BLaER1 treated with 17β-estradiol and CSF1 and Interleukin-3, amounts not matched to agents 10 nM and 100 nM (cell line): ENCODE results near the gene HDAC3.

Experiments used
- H3K27ac ChIP-seq, 11 experiments: shearing (Covaris generic); formaldehyde crosslinking; 2 replicates each; pipeline ENCODE4 v1.8.1; 2022
- H3K27me3 ChIP-seq, 11 experiments: shearing (Covaris generic); formaldehyde crosslinking; 2 replicates each; pipeline ENCODE4 v1.8.1; 2022
- H3K36me3 ChIP-seq, 11 experiments: shearing (Covaris generic); formaldehyde crosslinking; 2 replicates each; pipeline ENCODE4 v1.8.1; 2022
- H3K4me1 ChIP-seq, 10 experiments: shearing (Covaris generic); formaldehyde crosslinking; 2 replicates each; pipeline ENCODE4 v1.8.1; 2022
- H3K4me2 ChIP-seq, 11 experiments: shearing (Covaris generic); formaldehyde crosslinking; 2 replicates each; pipeline ENCODE4 v1.8.1; 2022
- H3K4me3 ChIP-seq, 10 experiments: shearing (Covaris generic); formaldehyde crosslinking; 2 replicates each; pipeline ENCODE4 v1.8.1; 2022
- H3K9ac ChIP-seq, 11 experiments: shearing (Covaris generic); formaldehyde crosslinking; 2 replicates each; pipeline ENCODE4 v1.8.1; 2022
- H3K9me3 ChIP-seq, 11 experiments: shearing (Covaris generic); formaldehyde crosslinking; replicated peaks in 1 of 11; 2 replicates each; pipeline ENCODE4 v1.8.1; 2022
- H4K20me1 ChIP-seq, 11 experiments: shearing (Covaris generic); formaldehyde crosslinking; 2 replicates each; pipeline ENCODE4 v1.8.1; 2022
- Cebpa-rat ChIP-seq, 11 experiments: shearing (Covaris generic); IDR thresholded peaks; 2 replicates each; pipeline ENCODE4 v1.8.1; 2022

The HDAC3 gene

DNA sequence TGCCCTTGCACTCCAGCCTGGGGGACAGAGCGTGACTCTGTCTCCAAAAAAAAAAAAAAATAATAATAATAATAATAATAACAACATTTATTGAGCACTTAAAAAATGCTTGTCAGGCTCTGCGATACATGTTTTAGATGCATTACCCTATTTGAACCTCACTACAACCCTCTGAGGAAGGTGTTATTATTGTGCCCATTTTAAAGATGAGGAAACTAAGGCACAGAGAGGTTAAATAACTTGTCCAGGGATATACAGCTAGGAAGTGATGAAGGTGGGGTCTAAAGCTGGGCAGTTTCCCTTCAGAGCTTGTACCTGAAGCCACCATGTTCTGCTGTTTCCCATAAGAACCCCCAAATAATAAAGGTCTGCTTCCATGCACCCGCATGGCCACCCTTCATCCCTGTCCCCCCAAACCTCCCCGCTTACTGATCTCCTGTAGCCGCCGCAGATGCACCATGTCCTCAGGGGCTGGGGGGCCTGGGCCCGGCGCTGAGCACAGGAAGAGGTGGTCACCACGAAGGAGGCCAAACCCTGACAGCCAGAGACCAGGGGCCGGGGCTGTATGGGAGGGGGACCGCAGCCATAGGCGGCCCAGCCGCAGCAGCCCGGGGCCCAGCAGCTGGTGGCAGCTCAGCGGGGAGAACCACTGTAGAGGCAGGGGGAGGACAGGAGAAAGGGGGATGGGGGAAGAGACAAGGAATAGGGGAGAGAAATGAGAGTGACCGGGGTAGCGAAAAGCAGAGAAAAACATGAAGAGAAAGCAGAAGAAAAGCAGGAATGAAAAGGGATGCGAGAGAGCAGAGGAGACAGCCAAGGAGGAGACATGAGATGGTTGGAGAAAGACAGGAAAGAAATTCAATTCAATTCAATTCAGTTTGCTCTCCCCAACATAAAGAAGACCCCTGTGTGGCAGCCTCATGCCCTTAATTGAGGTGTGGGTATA is 29.6 kb upstream of the HDAC3 start:
- Histone ChIP-seq H3K4me2 (no peak overlapping the region), H3K4me3 (no peak overlapping the region), H3K9ac (no peak overlapping the region), H3K27ac (no peak overlapping the region), H3K4me1 (peaks cover 0 to 7% (median 5%) of the 10 kb centered on the region in 10 experiments; a peak in 9 of 20 replicates), H3K9me3 (no peaks in the 10 kb centered on the region), H3K36me3 (peaks cover 0 to 78% (median 25%) of the 10 kb centered on the region in 11 experiments; a peak in 13 of 22 replicates), H3K27me3 (no peaks in the 10 kb centered on the region), H4K20me1 (peaks cover 0 to 35% (median 0%) of the 10 kb centered on the region in 11 experiments; a peak in 3 of 22 replicates)
- TF ChIP-seq Cebpa-rat (IDR thresholded peaks at IDR 0.05): no peak

DNA sequence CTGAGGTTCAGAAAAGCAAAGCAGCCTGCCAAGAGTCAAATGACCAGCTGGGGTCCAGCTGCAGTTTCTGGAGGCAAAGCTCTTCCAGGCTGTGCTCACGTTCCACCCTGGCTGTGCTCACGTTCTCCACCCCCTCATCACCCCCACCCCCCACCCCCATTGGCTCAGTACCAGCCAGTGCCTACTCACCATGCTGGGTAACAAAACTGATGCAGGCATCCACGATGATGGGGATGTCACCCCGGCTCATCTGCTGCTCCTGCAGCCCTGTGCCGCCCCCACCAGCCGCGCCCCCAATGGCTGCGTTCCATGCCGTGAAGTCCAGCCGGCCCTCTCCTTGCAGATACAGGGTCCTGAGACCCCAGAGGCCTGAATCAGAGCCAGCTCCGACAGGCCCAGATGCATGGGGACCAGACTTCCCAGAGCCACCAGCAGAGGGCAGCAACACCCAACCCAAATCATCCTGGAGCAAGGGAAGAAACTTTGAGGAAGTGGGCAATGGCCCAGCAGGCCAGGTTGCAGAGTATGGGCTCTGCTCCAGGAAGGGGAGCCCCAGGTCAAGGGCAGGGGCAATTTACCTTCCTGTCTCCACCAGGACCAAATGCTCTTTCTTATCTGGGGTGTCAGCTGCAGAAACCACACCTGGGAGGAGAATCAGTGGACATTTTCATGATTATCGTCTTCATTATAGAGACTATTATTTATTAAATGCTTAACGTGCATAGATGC is 28.2 kb upstream of the HDAC3 start:
- no peaks in the 10 kb centered on the region for H3K9me3 ChIP-seq
- no peak overlapping the region for H3K4me3 ChIP-seq
- peaks cover 0 to 22% (median 0%) of the 10 kb centered on the region in 11 experiments; a peak in 3 of 22 replicates for H4K20me1 ChIP-seq
- H3K4me2 ChIP-seq: peak overlapping the region in 3 of 11 experiments; percentile 18 to 36 (median 31); a peak in 3 of 22 replicates
- H3K36me3 ChIP-seq: peaks cover 0 to 75% (median 27%) of the 10 kb centered on the region in 11 experiments; a peak in 13 of 22 replicates
- TF ChIP-seq Cebpa-rat (IDR thresholded peaks at IDR 0.05): no peak
- no peaks in the 10 kb centered on the region for H3K27me3 ChIP-seq
- no peak overlapping the region for H3K27ac ChIP-seq
- H3K4me1 ChIP-seq: peaks cover 0 to 7% (median 5%) of the 10 kb centered on the region in 10 experiments; a peak in 9 of 20 replicates
- no peak overlapping the region for H3K9ac ChIP-seq

DNA sequence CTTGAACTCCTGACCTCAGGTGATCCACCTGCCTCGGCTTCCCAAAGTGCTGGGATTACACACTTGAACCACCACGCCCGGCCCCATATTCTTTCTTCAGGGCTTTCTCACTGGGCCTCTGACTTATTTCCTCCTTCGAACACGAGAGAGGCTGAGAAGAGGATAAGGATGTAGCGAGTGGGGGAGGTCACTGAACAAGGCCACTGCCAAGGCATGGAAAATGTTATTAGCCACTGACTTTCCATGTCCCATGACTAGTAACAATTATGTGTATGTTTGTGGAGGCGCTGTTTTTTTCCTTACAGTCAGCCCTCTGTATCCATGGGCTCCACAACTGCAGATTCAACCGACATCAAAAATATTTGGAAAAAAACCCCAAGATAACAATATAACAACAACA is 26.9 kb upstream of the HDAC3 start:
- Histone ChIP-seq H3K27me3 (no peaks in the 10 kb centered on the region), H3K4me3 (no peak overlapping the region), H3K36me3 (peaks cover 0 to 75% (median 35%) of the 10 kb centered on the region in 11 experiments; a peak in 13 of 22 replicates), H3K4me1 (peaks cover 0 to 7% (median 5%) of the 10 kb centered on the region in 10 experiments; a peak in 9 of 20 replicates), H3K4me2 (no peak overlapping the region), H3K27ac (no peak overlapping the region), H3K9ac (peak overlapping the region in 1 of 11 experiments; percentile 4; a peak in 1 of 22 replicates), H4K20me1 (peaks cover 0 to 12% (median 0%) of the 10 kb centered on the region in 11 experiments; a peak in 2 of 22 replicates), H3K9me3 (peaks cover 0 to 5% (median 0%) of the 10 kb centered on the region in 11 experiments; a peak in 2 of 22 replicates)
- no peak for TF ChIP-seq Cebpa-rat (IDR thresholded peaks at IDR 0.05)

DNA sequence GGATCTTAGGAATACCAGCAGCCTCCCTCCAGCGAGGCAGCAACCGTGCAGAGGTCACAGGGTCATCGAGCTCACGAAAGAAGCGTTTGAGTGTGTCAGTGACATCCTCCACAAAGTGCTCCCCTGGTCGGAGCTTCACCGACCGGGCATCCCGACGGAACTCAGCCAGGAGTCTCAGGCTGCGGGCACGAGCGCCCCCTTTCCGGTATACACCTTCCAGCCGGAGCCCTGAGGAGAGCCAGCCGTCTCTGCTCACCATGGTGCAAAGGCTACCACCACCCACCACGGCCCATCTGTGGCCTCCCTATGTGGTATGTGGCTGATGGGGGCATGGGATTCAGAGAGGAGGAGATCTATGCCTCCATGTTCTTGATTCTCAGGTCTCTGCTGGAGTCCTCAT is 25.4 kb upstream of the HDAC3 start:
- no peak overlapping the region for H3K27ac ChIP-seq
- H3K9ac ChIP-seq: no peak overlapping the region
- no peak for TF ChIP-seq Cebpa-rat (IDR thresholded peaks at IDR 0.05)
- H3K4me3 ChIP-seq: no peak overlapping the region
- peaks cover 0 to 12% (median 0%) of the 10 kb centered on the region in 11 experiments; a peak in 2 of 22 replicates for H4K20me1 ChIP-seq
- H3K4me1 ChIP-seq: peaks cover 0 to 15% (median 5%) of the 10 kb centered on the region in 10 experiments; a peak in 9 of 20 replicates
- H3K9me3 ChIP-seq: peaks cover 0 to 5% (median 0%) of the 10 kb centered on the region in 11 experiments; a peak in 2 of 22 replicates
- peaks cover 0 to 83% (median 40%) of the 10 kb centered on the region in 11 experiments; a peak in 14 of 22 replicates for H3K36me3 ChIP-seq
- no peak overlapping the region for H3K4me2 ChIP-seq
- no peaks in the 10 kb centered on the region for H3K27me3 ChIP-seq

DNA sequence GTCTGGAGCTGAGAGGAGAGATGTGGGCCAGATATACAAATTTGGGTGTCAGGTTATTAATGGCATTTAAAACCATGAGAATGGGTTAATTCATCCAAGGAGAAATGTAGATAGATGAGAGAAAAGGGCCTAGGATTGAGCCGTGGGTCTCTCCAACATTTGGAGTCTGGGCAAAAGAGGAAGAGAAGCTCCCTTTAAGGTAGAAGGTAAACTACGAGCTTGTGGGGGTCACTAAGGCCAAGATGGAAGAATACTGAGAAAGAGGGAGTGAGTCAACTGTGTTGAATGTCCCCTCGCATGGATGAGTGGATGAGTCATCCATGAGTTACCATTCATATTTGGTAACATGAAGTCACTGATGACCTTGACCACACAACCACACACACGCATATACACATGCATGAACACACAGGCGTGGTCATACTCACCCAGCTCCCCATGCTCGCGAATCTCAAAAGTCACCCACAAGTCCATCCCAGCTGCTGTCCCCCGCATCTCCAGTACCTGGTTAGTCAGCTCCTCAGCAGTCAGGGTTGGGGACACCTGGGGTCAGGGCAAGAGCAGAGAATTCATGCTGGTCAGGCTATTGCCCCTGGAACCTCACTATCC is 21.4 kb upstream of the HDAC3 start:
- H4K20me1 ChIP-seq: peaks cover 0 to 12% (median 0%) of the 10 kb centered on the region in 11 experiments; a peak in 1 of 22 replicates
- H3K36me3 ChIP-seq: peaks cover 0 to 97% (median 44%) of the 10 kb centered on the region in 11 experiments; a peak in 14 of 22 replicates
- H3K4me2 ChIP-seq: peak overlapping the region in 3 of 11 experiments; percentile 14 to 17 (median 16); a peak in 2 of 22 replicates
- H3K4me3 ChIP-seq: no peak overlapping the region
- peaks cover 0 to 5% (median 0%) of the 10 kb centered on the region in 11 experiments; a peak in 2 of 22 replicates for H3K9me3 ChIP-seq
- H3K27me3 ChIP-seq: no peaks in the 10 kb centered on the region
- no peak overlapping the region for H3K27ac ChIP-seq
- no peak overlapping the region for H3K9ac ChIP-seq
- H3K4me1 ChIP-seq: peaks cover 0 to 9% (median 0%) of the 10 kb centered on the region in 10 experiments; a peak in 3 of 20 replicates
- no peak for TF ChIP-seq Cebpa-rat (IDR thresholded peaks at IDR 0.05)

DNA sequence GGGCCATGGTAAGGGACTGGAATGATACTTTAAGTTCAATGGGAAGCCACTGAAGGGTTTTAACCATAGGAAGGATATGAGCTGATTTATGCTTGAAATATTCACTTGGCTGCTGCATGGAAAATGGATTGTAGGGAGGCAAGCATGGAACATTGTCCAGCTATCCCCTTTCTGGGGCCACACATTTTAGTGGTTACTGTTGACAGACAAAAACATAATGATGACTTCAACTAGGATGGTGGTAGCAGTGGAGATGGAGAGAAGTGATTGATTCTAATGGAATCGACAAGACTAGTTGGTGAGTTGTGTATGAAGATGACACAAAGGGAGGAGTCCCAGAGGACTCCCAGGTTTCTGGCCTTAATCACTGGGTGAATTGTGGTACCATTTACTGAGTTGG is 20.8 kb upstream of the HDAC3 start:
- peaks cover 0 to 5% (median 0%) of the 10 kb centered on the region in 11 experiments; a peak in 2 of 22 replicates for H3K9me3 ChIP-seq
- TF ChIP-seq Cebpa-rat (IDR thresholded peaks at IDR 0.05): no peak
- H3K27ac ChIP-seq: no peak overlapping the region
- peaks cover 0 to 91% (median 38%) of the 10 kb centered on the region in 11 experiments; a peak in 14 of 22 replicates for H3K36me3 ChIP-seq
- H3K9ac ChIP-seq: no peak overlapping the region
- no peaks in the 10 kb centered on the region for H3K27me3 ChIP-seq
- peaks cover 0 to 9% (median 0%) of the 10 kb centered on the region in 10 experiments; a peak in 4 of 20 replicates for H3K4me1 ChIP-seq
- no peak overlapping the region; a peak in 1 of 22 replicates for H3K4me2 ChIP-seq
- H4K20me1 ChIP-seq: peaks cover 0 to 12% (median 0%) of the 10 kb centered on the region in 11 experiments; a peak in 1 of 22 replicates
- no peak overlapping the region for H3K4me3 ChIP-seq

DNA sequence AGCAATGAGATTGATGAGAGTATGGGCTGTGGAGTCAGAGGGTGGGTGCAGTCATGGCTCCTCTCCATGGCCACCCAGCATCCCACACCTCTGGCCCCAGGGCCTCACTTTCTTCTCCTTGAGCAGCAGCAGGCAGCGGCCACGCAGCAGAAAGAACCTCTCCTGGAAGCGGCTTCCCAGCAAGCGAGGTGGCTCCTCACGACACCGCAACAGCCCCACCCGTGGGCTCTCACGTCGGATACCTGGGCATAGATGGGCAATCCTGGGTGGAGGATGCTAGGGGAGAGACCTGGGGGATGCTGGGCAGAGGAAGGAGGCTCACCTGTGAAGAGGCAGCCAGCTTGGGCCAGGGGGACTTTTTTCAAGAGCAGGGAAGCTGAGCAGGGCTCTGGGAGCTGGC is 19.7 kb upstream of the HDAC3 start:
- no peaks in the 10 kb centered on the region for H3K27me3 ChIP-seq
- TF ChIP-seq Cebpa-rat (IDR thresholded peaks at IDR 0.05): no peak
- peaks cover 0 to 5% (median 0%) of the 10 kb centered on the region in 11 experiments; a peak in 2 of 22 replicates for H3K9me3 ChIP-seq
- H3K4me3 ChIP-seq: no peak overlapping the region
- peaks cover 0 to 81% (median 29%) of the 10 kb centered on the region in 11 experiments; a peak in 14 of 22 replicates for H3K36me3 ChIP-seq
- no peak overlapping the region for H3K27ac ChIP-seq
- H3K9ac ChIP-seq: no peak overlapping the region
- peaks cover 0 to 12% (median 0%) of the 10 kb centered on the region in 11 experiments; a peak in 1 of 22 replicates for H4K20me1 ChIP-seq
- peaks cover 6 to 15% (median 7%) of the 10 kb centered on the region in 10 experiments for H3K4me1 ChIP-seq
- no peak overlapping the region; a peak in 1 of 22 replicates for H3K4me2 ChIP-seq

DNA sequence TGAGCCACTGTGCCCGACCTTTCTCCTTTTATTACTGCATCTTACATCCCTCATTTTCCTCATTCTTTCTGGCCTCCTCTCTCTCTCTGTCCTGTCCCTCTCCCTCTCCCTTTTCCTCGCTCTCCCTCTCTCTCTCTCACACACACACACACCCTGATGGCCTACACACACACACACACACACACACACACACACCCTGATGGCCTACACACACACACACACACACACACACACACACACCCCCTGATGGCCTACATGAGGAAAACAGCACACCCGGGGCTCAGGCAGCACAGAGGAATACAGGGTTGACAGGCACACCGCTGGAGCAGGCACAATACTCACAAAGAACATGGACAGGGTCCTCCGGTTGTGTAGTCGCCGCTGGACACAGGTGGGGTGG is 18.4 kb upstream of the HDAC3 start:
- peaks cover 0 to 5% (median 0%) of the 10 kb centered on the region in 11 experiments; a peak in 2 of 22 replicates for H3K9me3 ChIP-seq
- no peak overlapping the region for H3K9ac ChIP-seq
- no peak overlapping the region for H3K4me2 ChIP-seq
- H3K36me3 ChIP-seq: peaks cover 0 to 71% (median 23%) of the 10 kb centered on the region in 11 experiments; a peak in 14 of 22 replicates
- peaks cover 7 to 26% (median 16%) of the 10 kb centered on the region in 10 experiments for H3K4me1 ChIP-seq
- peaks cover 0 to 12% (median 0%) of the 10 kb centered on the region in 11 experiments; a peak in 1 of 22 replicates for H4K20me1 ChIP-seq
- H3K27me3 ChIP-seq: no peaks in the 10 kb centered on the region
- TF ChIP-seq Cebpa-rat (IDR thresholded peaks at IDR 0.05): no peak
- H3K27ac ChIP-seq: no peak overlapping the region
- no peak overlapping the region for H3K4me3 ChIP-seq
